Ramos (cell line): Measurements from ENCODE around the gene ZSCAN9.

Source experiments
- in situ Hi-C: fragments of 300-500 bp; cut with MboI; formaldehyde crosslinking; loops from one replicate; pipeline ENCODE4 v1.14.3; 2022; ENCODE audit warnings: low sequenced_read_pairs; ENCODE audit not compliant: unreplicated experiment

The ZSCAN9 gene

GRCh38 chr6:28225056-28225834 is at the start of gene ZSCAN9:
Gene ZSCAN9 (plus strand): TSS chr6:28225275. CDS start chr6:28227085, 1,810 bp downstream.
- in situ Hi-C loops = no loop called here

DNA sequence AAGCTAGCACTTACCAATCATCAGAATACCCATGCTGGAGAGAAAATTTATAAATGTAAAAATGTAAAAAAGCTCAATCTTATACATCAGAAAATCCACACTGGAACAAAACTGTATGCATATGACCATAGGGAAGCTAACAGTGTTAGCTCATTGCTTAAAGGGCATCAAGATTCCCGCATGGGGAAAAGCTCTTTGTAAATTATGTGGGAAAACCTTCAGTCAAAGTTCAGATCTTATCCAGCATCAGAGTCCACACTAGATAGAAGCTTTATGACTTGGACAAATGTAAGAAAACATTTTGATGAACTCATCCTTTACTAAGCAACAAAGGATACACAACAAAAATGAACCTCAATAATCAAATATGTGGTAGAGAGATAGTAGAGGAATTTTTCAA is 48.7 kb upstream of the ZSCAN9 start:
- in situ Hi-C loops = no loop called here

DNA sequence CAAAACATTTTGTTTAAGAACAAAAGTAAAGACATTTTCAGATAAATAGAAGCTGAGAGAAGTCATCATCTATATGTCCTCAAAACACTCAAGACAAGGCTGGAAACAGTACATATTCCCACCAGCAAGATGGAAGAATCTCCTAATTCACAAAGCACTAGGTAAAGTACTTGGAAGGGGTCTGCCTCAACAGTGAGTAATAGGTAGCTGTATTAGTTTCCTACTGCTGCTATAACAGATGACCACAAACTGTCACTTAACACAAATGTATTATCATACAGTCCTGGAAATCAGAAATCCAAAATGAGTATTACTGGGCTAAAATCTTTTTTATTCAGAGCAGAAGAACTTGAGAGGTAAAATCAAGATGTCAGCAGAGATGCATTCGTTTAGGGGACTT is 42.8 kb upstream of the ZSCAN9 start:
- in situ Hi-C loops = no loop called here

- in situ Hi-C loops = no loop called here
Measured at GRCh38 chr6:28188111-28188979, 36.7 kb upstream of the ZSCAN9 start.

- in situ Hi-C loops = no loop called here
Measured at GRCh38 chr6:28200020-28200419, 25.1 kb upstream of the ZSCAN9 start.

DNA sequence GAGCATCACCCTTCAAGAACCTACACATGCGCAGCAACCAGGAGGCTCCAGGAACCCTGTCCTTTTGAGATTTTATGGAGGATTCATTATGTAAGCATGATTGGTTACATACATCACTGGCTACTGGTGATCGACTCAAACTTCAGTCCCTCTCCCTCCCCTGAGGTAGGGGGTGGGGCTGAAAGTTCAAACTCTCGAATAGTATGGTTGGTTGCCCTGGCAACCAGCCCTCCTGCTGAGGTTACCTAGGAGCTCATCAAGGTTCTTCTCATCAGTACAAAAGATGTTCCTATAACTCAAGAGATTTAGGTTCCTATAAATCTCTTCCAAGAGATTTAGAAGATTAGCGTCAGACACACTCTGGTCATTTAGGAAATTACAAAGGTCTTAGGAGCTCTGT is 21.9 kb upstream of the ZSCAN9 start:
- in situ Hi-C loops = no loop called here

DNA sequence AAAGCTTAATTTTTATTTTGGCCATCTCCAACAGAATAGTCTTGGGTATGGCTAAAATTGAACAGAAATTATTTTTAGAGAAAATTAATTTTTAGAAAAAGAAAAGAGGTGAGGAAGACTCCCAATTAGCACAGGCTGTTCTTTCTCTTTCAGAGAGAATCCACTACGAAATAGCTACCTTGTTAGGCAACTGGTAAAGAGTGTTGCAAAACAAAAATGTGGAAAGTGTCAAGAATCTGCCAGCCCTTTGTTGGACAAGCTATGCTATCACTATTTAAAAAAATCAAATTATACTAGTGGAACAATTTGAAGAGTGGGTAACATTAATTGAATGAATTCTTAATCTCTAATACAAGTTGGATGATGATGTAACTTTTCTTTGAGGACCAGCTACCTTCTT is 19.2 kb upstream of the ZSCAN9 start:
- in situ Hi-C loops = no loop called here

DNA sequence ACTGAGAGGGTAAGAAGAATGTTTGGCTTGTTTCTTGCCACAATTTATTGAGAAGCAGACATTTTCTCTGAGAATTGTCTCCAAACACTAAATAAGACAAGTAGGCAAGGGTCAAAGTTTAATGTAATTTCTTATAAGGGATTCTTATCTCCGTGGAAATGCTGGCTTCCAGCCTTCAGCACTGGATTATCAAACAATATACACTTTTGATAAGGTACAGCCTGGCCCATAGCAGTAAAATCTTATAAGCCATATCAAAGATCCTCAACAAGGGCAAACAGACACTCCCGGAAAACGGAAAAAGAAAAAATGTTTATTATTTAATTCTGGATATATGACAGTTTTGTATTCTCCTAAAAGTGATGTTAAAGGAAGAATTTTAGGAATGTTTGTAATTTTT is 18.5 kb upstream of the ZSCAN9 start:
- in situ Hi-C loops = no loop called here

GRCh38 chr6:28206928-28207509 is 18.1 kb upstream of the ZSCAN9 start:
- in situ Hi-C loops = no loop called here

- in situ Hi-C loops = no loop called here
Measured at GRCh38 chr6:28207510-28208110, 17.5 kb upstream of the ZSCAN9 start.

DNA sequence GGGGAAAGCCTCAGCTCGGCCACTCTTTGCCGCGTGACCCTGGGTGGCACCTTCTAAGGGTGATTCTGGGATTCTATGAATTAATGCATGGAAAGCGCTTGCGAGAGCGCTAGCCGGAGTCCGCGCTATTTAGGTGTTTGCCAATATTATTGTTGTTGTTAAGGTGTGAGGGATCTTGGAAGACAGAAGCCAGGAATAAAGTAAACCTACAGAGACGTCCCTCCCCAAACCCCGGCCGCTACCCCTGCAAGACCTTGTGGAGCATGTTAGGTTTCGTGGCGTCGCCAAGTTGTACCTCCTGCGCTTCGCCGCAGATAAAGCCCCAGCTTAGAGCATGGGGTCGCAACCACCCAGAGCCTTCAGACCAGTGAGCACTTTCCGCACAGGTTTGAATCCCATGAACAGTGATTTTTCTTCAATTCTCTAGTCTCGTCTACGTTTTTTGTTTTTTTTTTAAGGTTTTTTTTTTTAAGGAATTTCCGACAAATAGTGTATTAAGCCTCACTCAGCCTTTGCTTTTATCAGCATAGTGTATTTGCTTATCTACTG is 16.9 kb upstream of the ZSCAN9 start:
- in situ Hi-C loops = no loop called here

- in situ Hi-C loops = no loop called here
Measured at GRCh38 chr6:28209753-28210535, 15.1 kb upstream of the ZSCAN9 start.

- in situ Hi-C loops = no loop called here
Measured at GRCh38 chr6:28211840-28212509, 13.1 kb upstream of the ZSCAN9 start.

DNA sequence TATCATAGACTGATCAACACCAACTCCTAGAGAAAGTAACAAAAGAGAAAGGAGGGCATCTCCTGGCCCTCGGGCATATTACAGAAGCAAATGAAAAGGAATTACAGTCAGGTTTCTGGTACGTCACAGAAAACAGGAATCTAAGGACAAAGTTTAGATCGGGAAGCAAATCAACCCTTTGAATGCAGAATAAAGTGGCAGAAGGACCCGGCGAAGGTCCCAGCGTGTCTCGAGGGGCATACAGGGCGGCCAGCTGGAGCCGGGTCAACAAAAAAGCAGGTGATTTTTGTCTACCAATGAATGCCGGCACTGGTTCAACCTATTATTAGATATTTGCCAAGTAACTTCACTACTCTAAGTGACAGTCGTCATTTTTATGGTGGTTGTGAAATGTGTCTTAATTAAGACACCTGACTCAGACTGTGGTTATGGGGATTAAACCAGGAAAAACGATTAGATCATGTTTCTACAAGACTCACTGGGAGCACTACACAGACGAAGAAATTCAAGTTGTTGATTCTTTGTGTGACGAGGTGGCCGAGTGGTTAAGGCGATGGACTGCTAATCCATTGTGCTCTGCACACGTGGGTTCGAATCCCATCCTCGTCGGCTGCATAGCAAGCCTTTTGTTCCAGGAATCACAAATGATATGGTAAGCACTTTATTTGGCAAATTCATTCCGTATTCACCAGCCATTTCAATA is 12.4 kb upstream of the ZSCAN9 start:
- in situ Hi-C loops = no loop called here

DNA sequence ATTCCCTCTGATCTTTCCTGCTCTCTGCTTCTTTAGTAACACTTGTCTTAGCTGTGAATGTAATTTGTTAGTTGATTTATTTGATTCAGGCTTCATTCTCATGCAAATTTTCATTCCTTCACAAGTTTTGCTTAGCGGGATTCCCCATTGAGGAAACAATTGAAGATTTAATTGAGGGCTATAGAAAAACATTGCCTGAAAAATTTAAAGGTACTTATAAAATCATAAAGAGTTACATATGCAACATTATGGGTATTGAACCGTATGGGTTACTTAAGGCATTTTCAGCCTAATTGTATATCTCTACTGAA is 11.9 kb upstream of the ZSCAN9 start:
- in situ Hi-C loops = no loop called here

DNA sequence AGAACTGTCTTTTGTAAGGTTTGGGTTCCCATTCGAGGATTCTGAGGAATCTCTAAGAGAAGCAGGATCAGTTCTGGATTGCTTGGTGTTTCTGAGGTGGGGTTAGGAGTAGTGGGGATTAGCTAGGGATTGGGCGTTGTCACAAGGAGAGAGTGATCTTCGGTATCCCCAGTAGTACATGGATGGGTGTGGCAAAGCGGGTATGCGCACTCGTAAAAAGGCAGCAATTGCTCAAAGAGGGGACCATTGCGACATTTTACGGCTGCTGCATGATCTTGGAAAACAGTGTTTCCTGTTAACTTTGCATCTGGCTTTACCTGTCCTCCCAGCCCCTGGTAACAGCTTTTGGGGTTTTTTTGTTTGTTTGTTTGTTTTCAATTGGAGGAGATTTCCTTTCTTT is 9.7 kb upstream of the ZSCAN9 start:
- in situ Hi-C loops = no loop called here

- in situ Hi-C loops = no loop called here
Measured at GRCh38 chr6:28217890-28218289, 7.2 kb upstream of the ZSCAN9 start.

- in situ Hi-C loops = no loop called here
Measured at GRCh38 chr6:28218312-28219248, 6.5 kb upstream of the ZSCAN9 start.
